COLO829 (cell line): ENCODE measurements around the gene ERI3.

Experiments
- DNase-seq: peaks from one replicate; pipeline ENCODE4 v3.0.0; 2012; ENCODE audit warnings: low spot score

Gene ERI3

GRCh38 chr1:44237721-44238457, 117.2 kb downstream of the ERI3 start:
- DNase-seq: no peak

- no peak for DNase-seq
These were observed 118.4 kb downstream of the ERI3 start for GRCh38 chr1:44236490-44237272.

- no peak for DNase-seq
These were observed 119.2 kb downstream of the ERI3 start for GRCh38 chr1:44235808-44236207.

GRCh38 chr1:44233593-44233992, 121.5 kb downstream of the ERI3 start:
- no peak for DNase-seq

GRCh38 chr1:44230796-44231195, 124.3 kb downstream of the ERI3 start:
- no peak for DNase-seq

DNA sequence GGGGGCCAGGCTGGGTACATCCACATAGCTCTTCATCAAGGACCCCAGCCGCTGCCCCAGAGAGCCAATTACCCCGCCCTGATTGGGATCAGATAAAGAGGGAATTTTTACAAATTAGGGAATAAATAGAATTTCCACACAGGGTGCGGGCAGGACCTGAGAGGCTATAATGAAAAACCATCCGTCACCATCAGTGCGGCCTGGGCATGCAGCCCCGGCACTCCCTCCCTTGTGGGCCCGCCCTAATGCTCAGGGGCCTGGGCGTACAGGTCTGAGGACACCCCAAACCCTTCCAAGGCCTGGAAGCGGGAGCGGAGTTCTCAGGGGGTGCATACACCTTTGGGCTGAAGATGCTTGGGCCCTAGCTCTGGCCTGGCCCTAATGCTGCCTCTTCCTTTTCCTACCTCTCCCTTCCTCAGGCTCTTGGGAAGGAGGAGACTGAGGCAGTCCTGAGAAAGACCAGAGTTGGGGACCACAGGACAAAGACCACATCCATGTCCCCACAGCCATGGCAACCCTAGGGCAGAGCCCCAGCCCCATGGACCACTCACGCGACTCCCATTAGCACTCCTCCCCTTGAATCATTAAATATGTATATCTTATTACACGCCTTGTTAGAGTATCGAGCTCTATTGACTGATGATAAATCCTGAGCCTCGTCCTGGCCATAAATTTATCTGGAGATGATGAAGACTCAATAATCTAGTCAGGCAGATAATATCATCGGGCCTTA, 125.5 kb downstream of the ERI3 start:
- DNase-seq: no peak

- no peak for DNase-seq
These were observed 126.8 kb downstream of the ERI3 start for GRCh38 chr1:44228218-44228617.

DNA sequence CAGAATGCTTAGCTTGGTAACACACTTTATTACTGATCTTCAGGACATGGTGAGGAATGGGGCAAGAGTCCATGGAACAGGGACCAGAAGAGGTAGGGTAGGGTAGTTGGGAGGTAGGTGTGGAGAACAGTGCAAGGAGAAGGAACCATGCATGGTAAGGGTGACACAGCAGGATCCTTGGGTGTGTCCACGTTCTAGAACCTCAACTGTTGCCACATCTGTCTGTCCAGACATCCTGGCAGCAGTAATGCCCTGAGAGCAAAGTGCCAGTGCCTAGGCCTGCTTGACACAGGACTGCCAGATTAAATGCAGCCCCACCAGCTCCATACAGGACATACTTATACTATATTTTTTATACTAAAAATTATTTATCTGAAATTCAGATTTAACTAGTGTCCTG, 127.8 kb downstream of the ERI3 start:
- no peak for DNase-seq

GRCh38 chr1:44225761-44226160, 129.3 kb downstream of the ERI3 start:
- DNase-seq: no peak

DNA sequence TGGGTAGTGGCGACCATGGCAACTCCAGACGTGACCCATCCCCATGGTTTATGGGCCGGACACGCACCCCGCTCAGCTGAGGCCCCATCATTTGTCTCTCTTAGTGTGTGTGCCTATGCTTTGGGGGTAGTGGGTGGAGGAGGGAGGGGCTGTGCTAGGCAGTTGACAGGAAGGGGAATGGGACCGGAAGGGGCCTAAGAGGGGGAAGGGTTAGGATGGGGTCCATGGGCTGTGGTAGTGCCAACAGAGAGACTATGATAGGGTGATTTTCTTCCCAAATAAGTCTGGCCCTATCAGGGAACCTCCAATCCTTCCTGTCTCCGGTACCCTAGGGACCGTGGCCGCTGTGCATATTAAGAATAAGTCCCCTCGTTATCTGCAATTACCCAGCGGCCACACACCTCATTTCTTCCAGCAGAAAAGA, 131.9 kb downstream of the ERI3 start:
- no peak for DNase-seq

DNA sequence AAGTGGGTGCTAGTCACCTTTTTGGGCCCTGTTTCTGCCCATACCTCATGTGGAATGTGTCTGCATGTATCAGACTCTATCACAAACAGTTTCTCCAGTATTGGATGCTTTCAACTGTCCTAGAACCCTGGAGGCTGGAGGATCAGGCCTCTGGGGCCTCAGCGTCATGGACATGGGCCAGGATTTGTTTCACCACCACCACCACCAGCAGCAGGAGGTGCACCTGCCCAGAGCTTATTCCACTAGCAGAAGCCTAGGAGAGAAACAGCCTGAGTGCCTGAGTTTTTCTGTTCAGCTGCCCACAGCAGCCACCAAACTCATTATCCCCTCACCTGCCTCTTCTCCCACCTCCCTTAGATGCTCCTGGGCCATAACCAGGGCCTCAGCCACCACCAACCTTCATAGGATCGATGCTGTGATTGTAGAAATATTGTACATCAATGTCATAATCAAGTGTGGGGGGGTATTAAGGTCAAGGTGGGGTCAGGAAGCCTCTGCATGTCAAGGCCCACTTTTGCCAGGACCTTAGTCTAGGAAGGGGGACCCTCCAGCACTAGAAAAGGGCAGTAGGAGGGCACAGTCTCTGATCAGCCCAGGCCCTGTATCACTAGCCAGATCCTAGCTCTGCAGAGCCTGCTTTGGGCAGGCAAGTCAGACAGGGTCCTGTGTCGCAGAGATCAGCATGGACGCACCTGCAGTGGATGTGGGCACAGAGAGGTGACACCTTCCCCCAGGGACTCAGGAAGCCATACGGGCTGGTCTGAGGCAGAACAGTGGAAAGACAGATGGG, 132.5 kb downstream of the ERI3 start:
- no peak for DNase-seq

GRCh38 chr1:44221769-44222168, 133.3 kb downstream of the ERI3 start:
- DNase-seq: no peak

- DNase-seq: no peak
These were observed 134.3 kb downstream of the ERI3 start for GRCh38 chr1:44220755-44221154.

GRCh38 chr1:44220001-44220751, 134.9 kb downstream of the ERI3 start:
- DNase-seq: no peak

DNA sequence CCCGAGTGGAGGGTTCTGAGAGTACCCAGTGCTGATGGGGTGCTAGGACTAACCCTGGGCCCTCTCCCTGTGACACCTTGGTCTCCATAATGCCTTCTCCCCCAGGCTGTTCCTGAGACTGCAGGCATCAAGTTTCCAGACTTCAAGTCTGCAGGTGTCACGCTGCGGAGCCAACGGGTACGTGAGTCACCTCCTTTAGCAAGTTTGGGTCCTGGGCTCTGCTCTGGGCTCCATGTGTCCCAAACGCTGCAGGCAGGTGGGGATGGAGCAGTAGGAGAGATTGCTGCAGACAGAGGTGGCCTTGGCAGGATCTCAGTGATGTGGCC, 135.8 kb downstream of the ERI3 start:
- no peak for DNase-seq

DNA sequence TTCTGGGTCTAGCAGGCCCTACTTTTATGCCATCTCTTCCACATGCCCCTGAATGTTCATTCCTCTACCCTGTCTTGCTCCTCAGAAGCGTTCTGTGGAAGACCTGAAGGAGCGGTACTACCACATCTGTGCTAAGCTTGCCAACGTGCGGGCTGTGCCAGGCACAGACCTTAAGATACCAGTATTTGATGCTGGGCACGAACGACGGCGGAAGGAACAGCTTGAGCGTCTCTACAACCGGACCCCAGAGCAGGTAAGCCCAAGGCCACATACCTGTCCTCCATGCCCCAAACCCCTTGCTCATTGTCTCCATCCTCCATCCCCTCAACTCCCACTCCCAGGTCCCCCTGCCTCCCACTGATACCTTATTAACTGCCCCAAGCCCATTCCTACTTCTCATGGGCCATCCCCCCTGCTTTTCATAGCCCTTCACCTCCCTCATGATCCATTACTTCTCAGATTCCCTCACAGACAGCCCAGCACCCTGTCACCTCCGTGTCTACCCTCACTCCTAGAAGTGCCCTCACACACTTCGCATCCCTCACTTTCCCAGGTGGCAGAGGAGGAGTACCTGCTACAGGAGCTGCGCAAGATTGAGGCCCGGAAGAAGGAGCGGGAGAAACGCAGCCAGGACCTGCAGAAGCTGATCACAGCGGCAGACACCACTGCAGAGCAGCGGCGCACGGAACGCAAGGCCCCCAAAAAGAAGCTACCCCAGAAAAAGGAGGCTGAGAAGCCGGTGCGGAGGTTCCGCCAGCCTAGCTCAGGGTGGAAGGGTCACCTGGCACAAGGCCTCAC, 136.4 kb downstream of the ERI3 start:
- no peak for DNase-seq

GRCh38 chr1:44217809-44218410, 137.1 kb downstream of the ERI3 start:
- DNase-seq: peak; percentile 38

DNA sequence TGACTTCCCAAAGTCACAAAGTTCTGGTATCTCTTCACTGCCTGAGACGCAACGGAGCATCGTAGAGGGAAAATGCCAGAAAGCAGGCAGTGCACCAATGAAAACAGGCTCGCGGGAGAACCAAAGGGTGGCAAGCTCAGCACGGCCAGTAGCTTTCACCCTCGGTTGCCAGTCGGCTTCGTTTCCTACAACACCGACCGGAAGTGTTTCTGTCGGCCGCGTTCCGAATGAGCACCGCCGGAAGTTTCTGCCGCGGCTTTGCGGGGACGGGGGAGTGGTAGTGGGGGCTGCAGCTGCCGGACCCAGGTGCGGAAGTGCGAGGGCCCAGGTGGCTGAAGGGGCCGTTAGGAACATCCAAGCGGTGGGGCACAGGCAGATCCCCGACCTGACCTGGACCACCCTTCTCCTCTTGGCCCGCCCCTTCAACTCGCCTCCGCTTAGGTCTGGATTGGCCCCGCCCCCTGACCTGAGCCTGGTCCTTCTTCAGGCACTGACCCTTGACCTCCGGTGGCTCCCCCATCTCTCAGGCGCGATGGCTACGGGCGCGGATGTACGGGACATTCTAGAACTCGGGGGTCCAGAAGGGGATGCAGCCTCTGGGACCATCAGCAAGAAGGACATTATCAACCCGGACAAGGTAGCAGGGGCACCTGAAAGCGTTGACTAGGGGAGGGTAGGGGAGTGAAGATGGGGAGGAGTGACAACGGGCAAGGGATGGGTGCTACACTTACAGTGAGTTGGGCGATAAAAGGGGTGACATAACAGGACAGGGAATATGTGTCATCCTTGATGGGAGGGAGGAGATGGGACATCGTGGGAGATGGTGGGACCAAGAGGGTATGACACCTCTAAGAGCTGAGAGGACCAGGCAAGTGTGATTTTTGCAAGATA, 141.6 kb downstream of the ERI3 start, which contains the start of gene DMAP1:
TSS of gene DMAP1 (plus strand) at position 250 of the 891 bp plus-strand sequence. CDS start at position 533, 283 bp downstream.
- DNase-seq: peak; percentile 72
